H1 (cell line): ENCODE data around the gene KRT12. TPM values are rescaled to one million over a fixed set of nuclear protein-coding genes. Genes with fewer than 3 reads are reported as not detected.

ENCODE experiments used
- CTCF ChIA-PET: fragments of 300-600 bp; sonication (Branson Sonifier 250); formaldehyde crosslinking; loops from one replicate; lab custom pipeline; 2021; ENCODE audit not compliant: partially characterized antibody; lab: Charles Lee
- POLR2A ChIA-PET: fragments of 300-600 bp; sonication (Branson Sonifier 250); formaldehyde crosslinking; loops from one replicate; lab custom pipeline; 2021; ENCODE audit warnings: inconsistent platforms; ENCODE audit not compliant: partially characterized antibody; lab: Charles Lee
- DNase-seq, 2 experiments: peaks; one replicate each; pipeline versions ENCODE4 v3.0.0 to v3.0.0-alpha.2; 2010 to 2022; ENCODE audit warnings: low spot score in 2 of 2, low read depth in 1 of 2, mixed read lengths in 1 of 2
- FAIRE-seq: peaks from 2 replicates; lab custom pipeline; 2011; peaks lifted over from hg19 to GRCh38; lab: Jason Lieb, UNC
- H2AFZ ChIP-seq: 2 replicates; pipeline ENCODE4 v1.8.1; 2012; ENCODE audit warnings: low read length, inconsistent platforms
- H2AK5ac ChIP-seq: 2 replicates; pipeline ENCODE4 v1.6.1; 2013; ENCODE audit warnings: low read depth, low read length
- H2BK120ac ChIP-seq: replicated peaks from 2 replicates; pipeline ENCODE3; 2013; ENCODE audit warnings: low read depth, low read length, inconsistent platforms
- H2BK12ac ChIP-seq: 2 replicates; pipeline ENCODE4 v1.6.1; 2013; ENCODE audit warnings: low read depth, low read length
- H2BK15ac ChIP-seq: 2 replicates; pipeline ENCODE4 v1.6.1; 2013; ENCODE audit warnings: low read length
- H2BK20ac ChIP-seq: 2 replicates; pipeline ENCODE4 v1.6.1; 2013; ENCODE audit warnings: low read length
- H2BK5ac ChIP-seq: 2 replicates; pipeline ENCODE4 v1.6.1; 2013; ENCODE audit warnings: low read depth, low read length
- H3K14ac ChIP-seq: 2 replicates; pipeline ENCODE4 v1.6.1; 2013; ENCODE audit warnings: inconsistent platforms; ENCODE audit not compliant: insufficient read length
- H3K18ac ChIP-seq: 2 replicates; pipeline ENCODE4 v1.6.1; 2013; ENCODE audit warnings: low read length; ENCODE audit errors: extremely low read depth
- H3K23ac ChIP-seq: 2 replicates; pipeline ENCODE4 v1.6.1; 2013; ENCODE audit warnings: inconsistent platforms; ENCODE audit not compliant: insufficient read length
- H3K23me2 ChIP-seq: 2 replicates; pipeline ENCODE4 v1.6.1; 2013; ENCODE audit warnings: low read depth, low read length
- H3K27ac ChIP-seq: 2 replicates; pipeline ENCODE4 v1.6.1; 2011; ENCODE audit warnings: low read depth, low read length, inconsistent platforms
- H3K27me3 ChIP-seq, 4 experiments: replicated peaks in 1 of 4; 1 replicate in 1 of 4; 2 replicates in 3 of 4; pipeline versions ENCODE4 v1.6.1 to v1.8.1; 2011 to 2013; ENCODE audit warnings: low read length in 3 of 4, mild to moderate bottlenecking in 3 of 4, inconsistent platforms in 2 of 4, mixed read lengths in 2 of 4, moderate library complexity in 1 of 4; ENCODE audit not compliant: control insufficient read depth in 3 of 4, insufficient read depth in 3 of 4; ENCODE audit errors: extremely low read depth in 1 of 4
- H3K36me3 ChIP-seq, 4 experiments: 2 replicates each; pipeline versions ENCODE4 v1.6.1 to v1.8.1; 2011 to 2013; ENCODE audit warnings: mild to moderate bottlenecking in 4 of 4, low read length in 3 of 4, moderate library complexity in 2 of 4, control low read depth in 1 of 4, inconsistent platforms in 1 of 4; ENCODE audit not compliant: insufficient read depth in 4 of 4, control insufficient read depth in 2 of 4
- H3K4ac ChIP-seq: replicated peaks from 2 replicates; pipeline ENCODE3; 2013; ENCODE audit warnings: low read length, low read depth, mixed read lengths, inconsistent platforms; ENCODE audit not compliant: insufficient read length
- H3K4me1 ChIP-seq, 4 experiments: replicated peaks in 1 of 4; 1 replicate in 1 of 4; 2 replicates in 3 of 4; pipeline versions ENCODE4 v1.6.1 to v1.8.1; 2011 to 2013; ENCODE audit warnings: low read length in 3 of 4, inconsistent platforms in 2 of 4, mixed read lengths in 1 of 4; ENCODE audit not compliant: insufficient read depth in 4 of 4, control insufficient read depth in 3 of 4
- H3K4me2 ChIP-seq, 2 experiments: 2 replicates each; pipeline versions ENCODE4 v1.6.1 to v1.8.1; 2011 to 2013; ENCODE audit warnings: low read depth in 2 of 2, low read length in 2 of 2, control low read depth in 1 of 2, inconsistent platforms in 1 of 2, mild to moderate bottlenecking in 1 of 2; ENCODE audit not compliant: insufficient read depth in 1 of 2
- H3K4me3 ChIP-seq, 4 experiments: fragments of 200-600, 300-600 bp in 1 of 4; sonication (generic), shearing (Covaris generic), sonication (Bioruptor Twin) in 1 of 4; 2 replicates each; pipeline versions ENCODE4 v1.5.1 to v1.8.1; 2011 to 2016; ENCODE audit warnings: low read length in 4 of 4, low read depth in 3 of 4, control low read depth in 2 of 4, inconsistent platforms in 2 of 4, mild to moderate bottlenecking in 2 of 4, mixed read lengths in 1 of 4, moderate library complexity in 1 of 4; ENCODE audit not compliant: insufficient read depth in 2 of 4; ENCODE audit errors: extremely low read depth in 1 of 4
- H3K56ac ChIP-seq: replicated peaks from 2 replicates; pipeline ENCODE3; 2013; ENCODE audit warnings: low read depth, mild to moderate bottlenecking, mixed read lengths, low read length, inconsistent platforms; ENCODE audit not compliant: insufficient read length
- H3K79me1 ChIP-seq: 2 replicates; pipeline ENCODE4 v1.6.1; 2013; ENCODE audit warnings: low read depth, low read length, control low read depth
- H3K79me2 ChIP-seq, 2 experiments: 2 replicates each; pipeline versions ENCODE4 v1.6.1 to v1.8.1; 2012 to 2013; ENCODE audit warnings: low read length in 2 of 2, mild to moderate bottlenecking in 2 of 2, inconsistent platforms in 1 of 2; ENCODE audit not compliant: insufficient read depth in 2 of 2, control insufficient read depth in 1 of 2
- H3K9ac ChIP-seq, 4 experiments: replicated peaks in 1 of 4; 1 replicate in 1 of 4; 2 replicates in 3 of 4; pipeline versions ENCODE4 v1.6.1 to v1.8.1; 2011 to 2013; ENCODE audit warnings: low read depth in 3 of 4, low read length in 3 of 4, control low read depth in 2 of 4, mild to moderate bottlenecking in 2 of 4, moderate library complexity in 2 of 4, inconsistent platforms in 1 of 4; ENCODE audit errors: extremely low read depth in 1 of 4
- H3K9me3 ChIP-seq, 2 experiments: 2 replicates each; pipeline versions ENCODE4 v1.6.1 to v1.8.1; 2012 to 2013; ENCODE audit warnings: mild to moderate bottlenecking in 2 of 2, moderate library complexity in 2 of 2, control low read depth in 1 of 2, inconsistent platforms in 1 of 2, low read depth in 1 of 2, low read length in 1 of 2, mixed read lengths in 1 of 2; ENCODE audit not compliant: insufficient read depth in 2 of 2
- H4K20me1 ChIP-seq, 2 experiments: replicated peaks in 1 of 2; 2 replicates each; pipeline versions ENCODE3 to v1.8.1; 2011 to 2013; ENCODE audit warnings: inconsistent platforms in 2 of 2, low read length in 2 of 2, mild to moderate bottlenecking in 1 of 2; ENCODE audit not compliant: insufficient read depth in 2 of 2, control insufficient read depth in 1 of 2
- H4K5ac ChIP-seq: 2 replicates; pipeline ENCODE4 v1.6.1; 2013; ENCODE audit warnings: low read length, low read depth, mixed read lengths, inconsistent platforms; ENCODE audit not compliant: insufficient read length
- H4K8ac ChIP-seq: 2 replicates; pipeline ENCODE4 v1.8.0; 2013; ENCODE audit warnings: mild to moderate bottlenecking, moderate library complexity, low read length, inconsistent platforms; ENCODE audit not compliant: insufficient read depth; ENCODE audit errors: extremely low read depth
- H4K91ac ChIP-seq: replicated peaks from 2 replicates; pipeline ENCODE3; 2013; ENCODE audit warnings: low read length, mixed read lengths, inconsistent platforms; ENCODE audit not compliant: insufficient read length
- BRCA1 ChIP-seq: IDR thresholded peaks from 2 replicates; pipeline ENCODE4 v1.6.1; 2012; ENCODE audit warnings: low read depth, low read length, improper control_type of control experiment
- CHD2 ChIP-seq: IDR thresholded peaks from 2 replicates; pipeline ENCODE4 v1.6.1; 2012; ENCODE audit warnings: low read length, improper control_type of control experiment
- GABPA ChIP-seq: IDR thresholded peaks from 2 replicates; pipeline ENCODE4 v1.6.1; 2011; ENCODE audit warnings: mild to moderate bottlenecking, low read length, moderate library complexity, borderline replicate concordance; ENCODE audit not compliant: insufficient read depth
- POU5F1 ChIP-seq: IDR thresholded peaks from 2 replicates; pipeline ENCODE4 v1.6.1; 2011; ENCODE audit warnings: low read depth, mild to moderate bottlenecking, low read length, moderate library complexity
- SIX5 ChIP-seq: IDR thresholded peaks from 2 replicates; pipeline ENCODE4 v1.6.1; 2011; ENCODE audit warnings: mild to moderate bottlenecking, low read depth, low read length
- WGBS, 2 experiments: shearing (Covaris generic) in 1 of 2; methylation state at CpG; one replicate each; pipeline versions ENCODE4 v1.1.6 to v1.1.7; 2013 to 2015; ENCODE audit warnings: low lambda C conversion rate in 2 of 2, mixed read lengths in 2 of 2, inconsistent platforms in 1 of 2, low coverage in 1 of 2, missing lambda C conversion rate in 1 of 2; ENCODE audit not compliant: insufficient replicate concordance in 2 of 2, insufficient coverage in 1 of 2, insufficient read length in 1 of 2; ENCODE audit errors: extremely low coverage in 1 of 2, missing lambda C conversion rate in 1 of 2; 5-methylcytosine and 5-hydroxymethylcytosine counted together
- polyA plus RNA-seq, 7 experiments: library from polyadenylated mRNA; depleted of rRNA in 3 of 7; stranded (reverse) in 5 of 7; unstranded in 2 of 7; fragments of >200 nt in 5 of 7; fragments of 200-250 nt in 2 of 7; gene quantifications; 1 replicate in 5 of 7; 2 replicates in 1 of 7; 4 replicates in 1 of 7; pipeline versions ENCODE4 v1.2.1 to v1.2.3, GENCODE V29; 2011 to 2013; ENCODE audit warnings: missing spikeins in 2 of 7, mixed read lengths in 2 of 7
- total RNA-seq: library from RNA; stranded (reverse); fragmentation: NEBNext Ultra II Directional; extraction: Animal tissue kit (Norgen Biotek cat#: 25700); gene quantifications from 2 replicates; pipeline ENCODE4 v1.2.1, GENCODE V29; 2021

Gene KRT12
- total and polyA plus RNA-seq, 2 of the 8 experiments (the other 6 are each of a cell fraction or from before 2014, with no cell fraction given), result not detected

DNA sequence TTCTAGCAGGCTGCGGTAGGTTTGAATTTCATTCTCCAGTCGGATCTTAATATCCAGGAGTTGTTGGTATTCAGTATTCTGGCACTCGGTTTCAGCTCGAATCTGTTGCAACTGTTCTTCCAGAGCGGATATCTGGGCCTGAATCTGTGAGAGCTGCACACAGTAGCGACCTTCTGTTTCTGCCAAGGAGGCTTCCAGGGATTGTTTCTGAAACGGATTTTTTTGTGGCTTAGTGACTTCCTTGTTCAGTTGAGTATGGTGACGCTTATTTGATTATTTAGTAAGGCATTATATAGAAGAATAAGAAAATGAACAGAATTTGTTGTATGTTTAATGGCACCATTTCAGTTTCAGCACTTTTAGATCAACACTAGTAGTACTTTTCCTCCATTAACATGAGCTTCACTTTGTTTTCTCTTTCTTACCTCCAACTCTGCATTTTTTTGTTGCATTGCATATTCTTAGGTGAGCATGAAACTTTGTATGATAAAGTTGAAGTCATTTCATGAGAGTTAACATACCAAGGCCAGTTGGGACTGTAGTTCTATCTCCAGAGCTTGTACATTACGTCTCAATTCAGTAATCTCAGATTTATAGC is 47.4 kb downstream of the KRT12 start:
- no peak overlapping the region for H2BK120ac ChIP-seq
- no peak overlapping the region for H4K91ac ChIP-seq

More for the DNA sequence above, 47.4 kb downstream of the KRT12 start:
- Histone ChIP-seq H3K56ac (no peak overlapping the region), H3K9me3 (no peaks in the 10 kb centered on the region), H3K4me3 (peak overlapping the region; percentile 53 to 86 (median 68)), H2AFZ (0 out of 2 replicates have a peak overlapping the region, but pooled peaks have one; percentile 60), H3K9ac (no peak overlapping the region), H3K79me2 (no peaks in the 10 kb centered on the region), H2BK12ac (no peak overlapping the region), H2BK15ac (no peak overlapping the region), H3K4me1 (no peaks in the 10 kb centered on the region; a peak in 1 of 7 replicates), H3K79me1 (no peaks in the 10 kb centered on the region), H2AK5ac (no peak overlapping the region), H3K18ac (no peak overlapping the region), H3K27me3 (no peaks in the 10 kb centered on the region; a peak in 2 of 7 replicates), H3K23ac (no peak overlapping the region), H3K36me3 (peaks cover 0 to 5% (median 4%) of the 10 kb centered on the region in 4 experiments; a peak in 2 of 8 replicates), H4K8ac (no peak overlapping the region), H2BK20ac (no peak overlapping the region), H3K14ac (no peak overlapping the region), H3K4ac (no peak overlapping the region), H3K4me2 (peak overlapping the region; percentile 57), H4K20me1 (no peaks in the 10 kb centered on the region), H3K23me2 (no peaks in the 10 kb centered on the region), H4K5ac (no peak overlapping the region), H2BK5ac (no peak overlapping the region), H3K27ac (no peak overlapping the region)
- DNase-seq (no peak), FAIRE-seq (no peak)
- POLR2A ChIA-PET, result interaction anchor here (1.2 kb wide), 1 partner anchor 14 kb away, joined by 5 read pairs; no protein-coding TSS in a partner anchor
- no peak for TF ChIP-seq BRCA1
- TF ChIP-seq GABPA, result no peak
- no peak for TF ChIP-seq SIX5
- TF ChIP-seq CHD2, result no peak
- TF ChIP-seq POU5F1, result no peak
- CTCF ChIA-PET, result interaction anchor here (0.7 to 1.2 kb wide), 2 partner anchors 16 to 44 kb away, joined by 3 read pairs; no protein-coding TSS in a partner anchor
- 61% methylated on average over 9 of the region's 9 CpGs; no CpG with 5 or more reads in 1 of the 2 experiments for WGBS, 2 experiments
